WTC11 (cell line): ENCODE measurements around the gene ENTHD1.

ENCODE experiments used
- HMGXB4 ChIP-seq: sonication (generic); formaldehyde crosslinking; IDR thresholded peaks from 2 replicates; pipeline ENCODE4 v1.8.1; 2023; ENCODE audit warnings: mild to moderate bottlenecking, moderate library complexity, missing genetic modification reagents
- TF ChIP-seq, protein P1 (sequence below): fragments of 200-600 bp; IDR thresholded peaks from 2 replicates; pipeline ENCODE4 v1.8.0; 2022; ENCODE audit warnings: antibody characterized with exemption

DNA sequence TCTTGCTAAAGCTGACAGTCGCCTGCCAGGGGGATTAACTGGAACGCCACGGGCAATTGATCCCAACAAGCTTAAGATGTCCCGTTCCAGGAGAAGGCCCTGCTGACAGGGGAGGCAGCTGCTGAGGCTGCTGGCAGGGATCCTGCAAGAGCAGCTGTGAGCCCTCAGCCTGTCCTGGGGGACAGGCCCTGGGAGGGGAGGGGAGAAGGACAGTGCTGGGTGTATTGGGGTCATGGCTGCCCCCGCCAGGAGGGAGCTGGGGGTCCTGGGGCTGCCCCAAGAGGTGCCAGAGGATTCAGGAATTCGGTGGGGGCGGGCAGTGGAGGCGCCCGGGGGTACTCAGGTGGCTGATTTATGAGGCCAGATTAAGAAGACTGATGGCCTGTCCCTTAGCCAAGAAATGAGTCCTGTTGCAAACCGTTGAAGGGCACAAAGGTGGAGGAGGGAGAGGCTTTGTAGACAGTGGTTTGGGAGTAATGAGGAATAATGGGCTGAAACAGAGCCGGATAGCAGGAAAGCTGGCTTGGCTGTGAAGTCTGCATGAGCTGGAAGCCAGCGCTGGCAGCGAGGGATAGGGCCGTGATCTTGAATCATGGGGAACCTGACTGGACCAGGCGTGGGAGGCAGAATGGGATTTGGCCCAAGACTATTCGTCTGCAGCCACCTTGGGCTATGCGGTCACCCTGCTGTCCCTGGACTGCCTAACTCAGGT lies 189.5 kb downstream of the ENTHD1 start:
- TF ChIP-seq HMGXB4 (CRISPR knock-in tag) = no peak
- TF ChIP-seq, protein P1, sequence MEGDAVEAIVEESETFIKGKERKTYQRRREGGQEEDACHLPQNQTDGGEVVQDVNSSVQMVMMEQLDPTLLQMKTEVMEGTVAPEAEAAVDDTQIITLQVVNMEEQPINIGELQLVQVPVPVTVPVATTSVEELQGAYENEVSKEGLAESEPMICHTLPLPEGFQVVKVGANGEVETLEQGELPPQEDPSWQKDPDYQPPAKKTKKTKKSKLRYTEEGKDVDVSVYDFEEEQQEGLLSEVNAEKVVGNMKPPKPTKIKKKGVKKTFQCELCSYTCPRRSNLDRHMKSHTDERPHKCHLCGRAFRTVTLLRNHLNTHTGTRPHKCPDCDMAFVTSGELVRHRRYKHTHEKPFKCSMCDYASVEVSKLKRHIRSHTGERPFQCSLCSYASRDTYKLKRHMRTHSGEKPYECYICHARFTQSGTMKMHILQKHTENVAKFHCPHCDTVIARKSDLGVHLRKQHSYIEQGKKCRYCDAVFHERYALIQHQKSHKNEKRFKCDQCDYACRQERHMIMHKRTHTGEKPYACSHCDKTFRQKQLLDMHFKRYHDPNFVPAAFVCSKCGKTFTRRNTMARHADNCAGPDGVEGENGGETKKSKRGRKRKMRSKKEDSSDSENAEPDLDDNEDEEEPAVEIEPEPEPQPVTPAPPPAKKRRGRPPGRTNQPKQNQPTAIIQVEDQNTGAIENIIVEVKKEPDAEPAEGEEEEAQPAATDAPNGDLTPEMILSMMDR = no peak
